Ovary (tissue), 9 donors: ENCODE results near the gene SPG7. TPM values are rescaled to one million over a fixed set of nuclear protein-coding genes. Genes with fewer than 3 reads are reported as not detected.

Source experiments
- DNase-seq, 5 donors: peaks; one replicate each; pipeline ENCODE4 v3.0.0-alpha.2; 2019 to 2020
- H3K27ac ChIP-seq, 2 donors: fragments of 200-600 bp; one replicate each; pipeline versions ENCODE4 v1.5.1 to v1.8.0; 2019 to 2022
- H3K27me3 ChIP-seq: fragments of 200-600 bp; one replicate; pipeline ENCODE4 v1.8.0; 2022
- H3K36me3 ChIP-seq: fragments of 200-600 bp; sonication (generic); one replicate; pipeline ENCODE4 v1.5.1; 2019
- H3K4me1 ChIP-seq: one replicate; pipeline ENCODE4 v1.8.1; 2013; ENCODE audit warnings: mild to moderate bottlenecking, moderate library complexity; ENCODE audit not compliant: insufficient read depth
- H3K4me3 ChIP-seq: fragments of 200-600 bp; sonication (generic); one replicate; pipeline ENCODE4 v1.5.1; 2017
- H3K9me3 ChIP-seq, 2 donors: fragments of 200-600 bp in 1 of 2; sonication (generic) in 1 of 2; one replicate each; pipeline versions ENCODE4 v1.5.1 to v1.8.1; 2013 to 2019; ENCODE audit warnings: mild to moderate bottlenecking in 1 of 2, moderate library complexity in 1 of 2
- EP300 ChIP-seq: sonication (generic); formaldehyde crosslinking; IDR thresholded peaks from one replicate; pipeline ENCODE4 v1.6.1; 2017; ENCODE audit warnings: antibody characterized with exemption
- POLR2A ChIP-seq: fragments of 450-650 bp; IDR thresholded peaks from one replicate; pipeline ENCODE4 v1.6.1; 2017; ENCODE audit warnings: antibody characterized with exemption, mild to moderate bottlenecking, moderate library complexity
- WGBS, 3 donors: extraction: QIAGEN DNeasy Blood & Tissue Kit in 1 of 3; methylation state at CpG; one replicate each; pipeline versions ENCODE4 v1.1.5 to v1.1.7; 2013 to 2017; 5-methylcytosine and 5-hydroxymethylcytosine counted together
- intact Hi-C, 4 donors: fragments of 100-400 bp; cut with DNase I; formaldehyde crosslinking; loops; one replicate each; pipeline versions ENCODE4 v1.11.0 to v1.15.1; 2022 to 2023
- polyA plus RNA-seq, 2 donors: library from polyadenylated mRNA; stranded (reverse); fragments of 200-250 nt in 1 of 2; fragments of 350-450 nt in 1 of 2; fragmentation: Illumina TruSeq in 1 of 2; extraction: RNeasy Lipid Tissue Mini Kit (QIAGEN cat#74804) in 1 of 2; gene quantifications; one replicate each; pipeline ENCODE4 v1.2.3, GENCODE V29; 2013 to 2014
- total RNA-seq, 7 donors: library from RNA; depleted of rRNA in 2 of 7; stranded (reverse); fragments of >200 nt in 2 of 7; fragmentation: NEBNext Ultra II Directional in 3 of 7; extraction: Animal tissue kit (Norgen Biotek cat#: 25700) in 3 of 7; gene quantifications; one replicate each; pipeline versions ENCODE4 v1.1.0 to v1.2.4, GENCODE V29; 2016 to 2023
- TF ChIP-seq, protein P1 (sequence below), 3 donors: fragments of 450-650 bp in 2 of 3; fragments of 200-600 bp in 1 of 3; IDR thresholded peaks; one replicate each; pipeline versions ENCODE4 v1.5.1 to v1.8.0; 2016 to 2022; ENCODE audit warnings: antibody characterized with exemption in 3 of 3, mild to moderate bottlenecking in 1 of 3
- donor health status: DM: no; HTN: no; CAD: no; lungs with moderate emphysema.
- donor health status: DM: no; HTN: no; CAD: no.
- donor health status: Bipolar disorder and iron deficiency.
- donor health status: DM: yes; HTN: yes; CAD: no.
- donor health status: DM: no; HTN: no; CAD: no.
- donor health status: DM: yes; HTN: yes; CAD: no.

The SPG7 gene
- total and polyA plus RNA-seq, 9 donors: 48.9 to 145 (median 92.2) TPM

DNA sequence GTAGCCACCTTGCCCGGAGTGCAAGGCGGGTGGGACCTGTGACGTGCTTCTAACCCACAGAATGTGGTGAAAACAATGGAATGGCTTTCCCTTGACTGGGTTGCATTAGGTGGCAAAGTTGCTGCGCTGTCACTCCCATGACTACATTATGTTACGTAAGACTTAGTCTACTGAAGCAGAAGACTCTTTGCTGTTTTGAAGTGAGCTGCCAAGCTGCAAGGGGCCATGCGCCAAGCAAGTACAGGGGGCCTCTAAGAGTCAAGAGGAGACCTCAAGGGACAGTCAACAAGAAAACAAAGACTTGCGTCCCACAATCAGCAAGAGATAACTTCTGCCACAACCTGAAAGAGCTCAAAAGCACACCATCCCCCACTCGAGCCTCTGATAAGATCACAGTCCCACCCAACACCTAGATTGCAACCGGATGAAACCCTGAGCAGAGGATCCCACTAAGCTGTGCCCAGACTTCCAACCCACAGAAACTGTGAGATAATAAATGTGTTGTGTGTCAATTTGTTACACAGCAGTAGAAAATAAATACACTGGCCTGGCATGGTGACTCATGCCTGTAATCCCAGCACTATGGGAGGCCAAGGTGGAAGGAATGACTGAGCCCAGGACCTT, 34.3 kb upstream of the SPG7 start:
- Histone ChIP-seq H3K4me1 (peaks cover 32% of the 10 kb centered on the region), H3K27me3 (no peaks in the 10 kb centered on the region), H3K27ac (no peak overlapping the region), H3K4me3 (no peak overlapping the region), H3K9me3 (no peaks in the 10 kb centered on the region), H3K36me3 (no peaks in the 10 kb centered on the region)
- 79 to 86% (median 81%) methylated on average over 9 of the region's 9 CpGs for WGBS, 3 donors
- TF ChIP-seq POLR2A: no peak
- no peak for TF ChIP-seq EP300
- TF ChIP-seq, protein P1, sequence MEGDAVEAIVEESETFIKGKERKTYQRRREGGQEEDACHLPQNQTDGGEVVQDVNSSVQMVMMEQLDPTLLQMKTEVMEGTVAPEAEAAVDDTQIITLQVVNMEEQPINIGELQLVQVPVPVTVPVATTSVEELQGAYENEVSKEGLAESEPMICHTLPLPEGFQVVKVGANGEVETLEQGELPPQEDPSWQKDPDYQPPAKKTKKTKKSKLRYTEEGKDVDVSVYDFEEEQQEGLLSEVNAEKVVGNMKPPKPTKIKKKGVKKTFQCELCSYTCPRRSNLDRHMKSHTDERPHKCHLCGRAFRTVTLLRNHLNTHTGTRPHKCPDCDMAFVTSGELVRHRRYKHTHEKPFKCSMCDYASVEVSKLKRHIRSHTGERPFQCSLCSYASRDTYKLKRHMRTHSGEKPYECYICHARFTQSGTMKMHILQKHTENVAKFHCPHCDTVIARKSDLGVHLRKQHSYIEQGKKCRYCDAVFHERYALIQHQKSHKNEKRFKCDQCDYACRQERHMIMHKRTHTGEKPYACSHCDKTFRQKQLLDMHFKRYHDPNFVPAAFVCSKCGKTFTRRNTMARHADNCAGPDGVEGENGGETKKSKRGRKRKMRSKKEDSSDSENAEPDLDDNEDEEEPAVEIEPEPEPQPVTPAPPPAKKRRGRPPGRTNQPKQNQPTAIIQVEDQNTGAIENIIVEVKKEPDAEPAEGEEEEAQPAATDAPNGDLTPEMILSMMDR (IDR thresholded peaks at IDR 0.05): no peak
- DNase-seq: no peak
- intact Hi-C loops: no loop called here

- Histone ChIP-seq H3K36me3 (no peaks in the 10 kb centered on the region), H3K4me1 (peaks cover 34% of the 10 kb centered on the region), H3K27ac (no peak overlapping the region), H3K4me3 (no peak overlapping the region), H3K9me3 (no peaks in the 10 kb centered on the region), H3K27me3 (no peaks in the 10 kb centered on the region)
- intact Hi-C loops: no loop called here
- DNase-seq: no peak
- 41 to 52% (median 45%) methylated on average over 5 of the region's 5 CpGs for WGBS, 3 donors
- TF ChIP-seq, protein P1 (IDR thresholded peaks at IDR 0.05): no peak
- TF ChIP-seq POLR2A (no peak), EP300 (no peak)
Observed at GRCh38 chr16:89475144-89475543, 33.1 kb upstream of the SPG7 start.

GRCh38 chr16:89476379-89476778, 31.8 kb upstream of the SPG7 start:
- Histone ChIP-seq H3K27ac (no peak overlapping the region), H3K27me3 (no peaks in the 10 kb centered on the region), H3K4me1 (peaks cover 33% of the 10 kb centered on the region), H3K4me3 (no peak overlapping the region), H3K9me3 (no peaks in the 10 kb centered on the region), H3K36me3 (no peaks in the 10 kb centered on the region)
- WGBS, 3 donors: 74 to 80% (median 78%) methylated on average over 5 of the region's 5 CpGs
- intact Hi-C loops: no loop called here
- no peak for DNase-seq
- TF ChIP-seq, protein P1 (IDR thresholded peaks at IDR 0.05): no peak
- TF ChIP-seq EP300: no peak
- no peak for TF ChIP-seq POLR2A

DNA sequence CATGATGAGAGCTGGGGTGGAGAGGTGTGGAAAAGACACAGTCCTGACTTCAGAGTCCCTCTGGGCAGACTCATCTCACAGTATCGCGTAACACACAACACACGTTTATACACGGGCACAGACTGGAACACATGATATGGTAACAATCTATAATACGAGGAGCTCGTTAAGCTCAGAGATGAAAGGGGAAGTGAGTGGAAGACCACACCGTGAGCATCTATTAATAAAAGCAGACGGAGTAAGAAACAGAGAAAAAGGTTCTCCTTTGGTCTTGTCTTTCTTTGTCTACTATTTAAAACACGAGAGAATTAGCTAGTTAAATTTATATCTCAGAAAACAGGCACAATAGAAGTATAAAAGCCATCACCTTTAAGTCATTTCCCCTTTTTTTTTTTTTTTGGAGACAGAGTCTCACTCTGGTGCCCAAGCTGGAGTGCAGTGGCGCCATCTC, 31.4 kb upstream of the SPG7 start:
- Histone ChIP-seq H3K4me3 (no peak overlapping the region), H3K27me3 (no peaks in the 10 kb centered on the region), H3K4me1 (peaks cover 32% of the 10 kb centered on the region), H3K36me3 (no peaks in the 10 kb centered on the region), H3K27ac (no peak overlapping the region), H3K9me3 (no peaks in the 10 kb centered on the region)
- TF ChIP-seq, protein P1 (IDR thresholded peaks at IDR 0.05): no peak
- TF ChIP-seq EP300 (no peak), POLR2A (no peak)
- DNase-seq: no peak
- 78 to 84% (median 80%) methylated on average over 10 of the region's 10 CpGs for WGBS, 3 donors
- intact Hi-C loops: no loop called here
